ENCODE measurements around the gene PPP3R2.
"Not testable (repeated sequence)": the region's sequence is repeated elsewhere in the genome, so short reads cannot be mapped to it uniquely, and the experiment has no call there.

DNA sequence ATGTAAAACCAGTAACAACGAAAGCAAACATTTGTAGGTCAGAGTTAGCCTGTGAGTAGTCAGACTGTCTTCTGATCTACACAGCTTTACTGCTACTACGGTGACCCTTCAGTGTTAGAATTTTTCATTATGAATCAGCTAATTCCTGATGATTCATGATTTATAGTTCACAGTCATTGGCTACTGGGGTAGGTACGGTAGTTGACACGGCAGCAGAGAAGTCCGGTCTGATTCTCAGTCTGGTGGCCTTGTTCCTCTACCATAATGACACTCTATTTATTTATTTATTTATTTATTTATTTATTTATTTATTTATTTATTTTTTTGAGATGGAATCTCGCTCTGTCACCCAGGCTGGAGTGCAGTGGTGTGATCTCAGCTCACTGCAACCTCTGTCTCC, 4.7 kb downstream of the PPP3R2 start:
- TF ChIP-seq, protein P1, sequence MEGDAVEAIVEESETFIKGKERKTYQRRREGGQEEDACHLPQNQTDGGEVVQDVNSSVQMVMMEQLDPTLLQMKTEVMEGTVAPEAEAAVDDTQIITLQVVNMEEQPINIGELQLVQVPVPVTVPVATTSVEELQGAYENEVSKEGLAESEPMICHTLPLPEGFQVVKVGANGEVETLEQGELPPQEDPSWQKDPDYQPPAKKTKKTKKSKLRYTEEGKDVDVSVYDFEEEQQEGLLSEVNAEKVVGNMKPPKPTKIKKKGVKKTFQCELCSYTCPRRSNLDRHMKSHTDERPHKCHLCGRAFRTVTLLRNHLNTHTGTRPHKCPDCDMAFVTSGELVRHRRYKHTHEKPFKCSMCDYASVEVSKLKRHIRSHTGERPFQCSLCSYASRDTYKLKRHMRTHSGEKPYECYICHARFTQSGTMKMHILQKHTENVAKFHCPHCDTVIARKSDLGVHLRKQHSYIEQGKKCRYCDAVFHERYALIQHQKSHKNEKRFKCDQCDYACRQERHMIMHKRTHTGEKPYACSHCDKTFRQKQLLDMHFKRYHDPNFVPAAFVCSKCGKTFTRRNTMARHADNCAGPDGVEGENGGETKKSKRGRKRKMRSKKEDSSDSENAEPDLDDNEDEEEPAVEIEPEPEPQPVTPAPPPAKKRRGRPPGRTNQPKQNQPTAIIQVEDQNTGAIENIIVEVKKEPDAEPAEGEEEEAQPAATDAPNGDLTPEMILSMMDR (IDR thresholded peaks at IDR 0.05; ENCODE audit: low read depth, low read length): not testable (repeated sequence)
- TF ChIP-seq EZH2phosphoT487 (IDR thresholded peaks at IDR 0.05; ENCODE audit: low read depth): not testable (repeated sequence)
